ENCODE data around the gene SLIT3. TPM values are rescaled to one million over a fixed set of nuclear protein-coding genes. Genes with fewer than 3 reads are reported as not detected.

SLIT3 gene
- total RNA-seq, 2 experiments from 2014 or later = not detected

DNA sequence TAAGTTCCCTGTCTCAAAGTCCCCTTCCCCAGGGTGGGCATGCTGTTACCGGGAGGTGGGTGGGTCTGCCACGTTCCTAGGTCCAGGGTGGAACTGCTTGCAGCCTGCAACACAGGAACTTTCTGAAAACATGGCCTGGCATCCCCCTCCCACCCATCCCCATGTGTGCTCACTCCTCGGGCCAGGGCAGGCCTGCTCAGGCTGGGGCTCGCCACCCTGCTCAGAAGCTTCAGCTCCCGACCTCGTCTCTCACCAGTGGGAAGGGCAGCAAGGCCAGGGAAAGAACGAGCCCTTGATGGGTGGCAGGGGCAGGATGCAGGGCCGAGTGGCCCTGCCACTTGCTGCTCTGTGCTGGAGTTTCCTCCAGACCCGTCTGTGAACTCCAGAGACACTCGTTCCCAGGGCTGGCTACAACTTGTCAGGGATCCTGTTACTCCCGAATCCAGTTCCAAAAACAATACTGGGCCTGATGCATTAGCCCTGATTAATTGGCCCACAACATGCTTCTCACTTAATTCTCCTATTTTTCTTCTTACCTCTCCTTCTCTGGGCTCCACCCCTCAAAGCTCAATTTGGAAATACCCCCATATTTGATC lies 197.3 kb downstream of the SLIT3 start:
- DNase-seq (no peak), ATAC-seq (ENCODE audit: poor library complexity) (no peak)
- Mint-ChIP-seq H3K27me3 (peaks cover 5% of the 10 kb centered on the region), H3K27ac (no peak overlapping the region), H3K4me3 (no peak overlapping the region), H3K4me1 (ENCODE audit: low read depth) (no peaks in the 10 kb centered on the region), H3K36me3 (ENCODE audit: low read depth) (no peaks in the 10 kb centered on the region), H3K9me3 (peaks cover 2% of the 10 kb centered on the region)
- Histone ChIP-seq H3K27ac (ENCODE audit: low read depth in 1 of 2, low read length in 2 of 2) (no peak overlapping the region), H3K27me3 (ENCODE audit: control insufficient read depth in 1 of 2, insufficient read depth in 2 of 2, low read length in 2 of 2) (no peaks in the 10 kb centered on the region), H3K4me1 (ENCODE audit: insufficient read depth, low read length) (no peaks in the 10 kb centered on the region), H3K4me3 (ENCODE audit: low read length) (no peak overlapping the region), H3K36me3 (ENCODE audit: insufficient read depth, low read length) (no peaks in the 10 kb centered on the region), H3K9me3 (ENCODE audit: control insufficient read depth in 1 of 2, insufficient read depth in 1 of 2, low read length in 2 of 2) (peaks cover 0 to 12% of the 10 kb centered on the region in 2 experiments)
- intact Hi-C loops (cut with DNase I, micrococcal nuclease) = no loop called here
- CTCF ChIA-PET = no interaction called here
- POLR2A ChIA-PET = no interaction called here
- TF ChIP-seq CTCF (IDR thresholded peaks at IDR 0.05) = no peak

- H3K36me3 ChIP-seq (ENCODE audit: insufficient read depth, low read length) = no peaks in the 10 kb centered on the region
- no peak for DNase-seq
- H3K4me1 ChIP-seq (ENCODE audit: insufficient read depth, low read length) = no peaks in the 10 kb centered on the region
- Mint-ChIP-seq H3K4me1 (ENCODE audit: low read depth) (no peaks in the 10 kb centered on the region), H3K27ac (no peak overlapping the region), H3K27me3 (peaks cover 5% of the 10 kb centered on the region), H3K4me3 (no peak overlapping the region), H3K36me3 (ENCODE audit: low read depth) (no peaks in the 10 kb centered on the region), H3K9me3 (peaks cover 2% of the 10 kb centered on the region)
- ChIA-PET POLR2A (no interaction called here), CTCF (no interaction called here)
- H3K27ac ChIP-seq (ENCODE audit: low read depth in 1 of 2, low read length in 2 of 2) = no peak overlapping the region
- ATAC-seq (ENCODE audit: poor library complexity) = no peak
- TF ChIP-seq CTCF (IDR thresholded peaks at IDR 0.05) = no peak
- no peak overlapping the region for H3K4me3 ChIP-seq (ENCODE audit: low read length)
- no peaks in the 10 kb centered on the region for H3K27me3 ChIP-seq (ENCODE audit: control insufficient read depth in 1 of 2, insufficient read depth in 2 of 2, low read length in 2 of 2)
- intact Hi-C loops (cut with DNase I, micrococcal nuclease) = no loop called here
- H3K9me3 ChIP-seq (ENCODE audit: control insufficient read depth in 1 of 2, insufficient read depth in 1 of 2, low read length in 2 of 2) = peaks cover 0 to 8% of the 10 kb centered on the region in 2 experiments
These were observed 199.0 kb downstream of the SLIT3 start for GRCh38 chr5:169101966-169102365.

DNA sequence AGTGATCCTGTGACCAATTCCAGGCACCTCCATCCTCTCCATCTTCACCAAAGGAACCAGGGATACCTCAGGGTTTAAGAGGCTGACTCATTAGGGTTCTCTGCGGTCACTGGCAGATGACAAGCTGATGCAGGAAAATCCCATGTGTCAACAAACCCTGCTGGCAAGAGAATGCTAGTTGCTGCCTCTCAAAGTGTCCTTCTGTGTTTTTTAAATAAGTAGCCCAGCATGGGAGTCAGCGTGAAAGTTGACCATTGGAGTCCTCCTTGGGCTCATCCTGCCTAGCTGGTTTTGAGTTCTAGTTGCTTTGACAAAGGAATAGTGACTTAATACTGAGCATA lies 200.2 kb downstream of the SLIT3 start:
- Mint-ChIP-seq H3K4me3 (no peak overlapping the region), H3K9me3 (peaks cover 2% of the 10 kb centered on the region), H3K36me3 (ENCODE audit: low read depth) (no peaks in the 10 kb centered on the region), H3K27ac (no peak overlapping the region), H3K27me3 (peaks cover 5% of the 10 kb centered on the region), H3K4me1 (ENCODE audit: low read depth) (no peaks in the 10 kb centered on the region)
- Histone ChIP-seq H3K9me3 (ENCODE audit: control insufficient read depth in 1 of 2, insufficient read depth in 1 of 2, low read length in 2 of 2) (peaks cover 0 to 5% of the 10 kb centered on the region in 2 experiments), H3K4me1 (ENCODE audit: insufficient read depth, low read length) (no peaks in the 10 kb centered on the region), H3K27me3 (ENCODE audit: control insufficient read depth in 1 of 2, insufficient read depth in 2 of 2, low read length in 2 of 2) (no peaks in the 10 kb centered on the region), H3K27ac (ENCODE audit: low read depth in 1 of 2, low read length in 2 of 2) (no peak overlapping the region), H3K36me3 (ENCODE audit: insufficient read depth, low read length) (no peaks in the 10 kb centered on the region), H3K4me3 (ENCODE audit: low read length) (no peak overlapping the region)
- TF ChIP-seq CTCF (IDR thresholded peaks at IDR 0.05) = no peak
- intact Hi-C loops (cut with DNase I, micrococcal nuclease) = no loop called here
- DNase-seq (no peak), ATAC-seq (ENCODE audit: poor library complexity) (no peak)
- ChIA-PET CTCF (interaction anchor here (0.6 kb wide), 1 partner anchor 806 kb away, joined by 3 read pairs; no protein-coding TSS in a partner anchor), POLR2A (interaction anchor here (0.8 kb wide), 1 partner anchor 1257 kb away, joined by 3 read pairs; no protein-coding TSS in a partner anchor)
